HG03558 (cell line): Measurements from ENCODE around the gene MPC2.
A peak's percentile ranks its signal among the peaks of the same experiment; 100 is the strongest.

Source experiments
- ATAC-seq: cut with Tn5 transposase; IDR thresholded peaks from one replicate; pipeline ENCODE4 v1.9.1; 2021; ENCODE audit warnings: moderate number of reproducible peaks; ENCODE audit not compliant: unreplicated experiment; ENCODE audit errors: extremely low read depth

MPC2 gene

DNA sequence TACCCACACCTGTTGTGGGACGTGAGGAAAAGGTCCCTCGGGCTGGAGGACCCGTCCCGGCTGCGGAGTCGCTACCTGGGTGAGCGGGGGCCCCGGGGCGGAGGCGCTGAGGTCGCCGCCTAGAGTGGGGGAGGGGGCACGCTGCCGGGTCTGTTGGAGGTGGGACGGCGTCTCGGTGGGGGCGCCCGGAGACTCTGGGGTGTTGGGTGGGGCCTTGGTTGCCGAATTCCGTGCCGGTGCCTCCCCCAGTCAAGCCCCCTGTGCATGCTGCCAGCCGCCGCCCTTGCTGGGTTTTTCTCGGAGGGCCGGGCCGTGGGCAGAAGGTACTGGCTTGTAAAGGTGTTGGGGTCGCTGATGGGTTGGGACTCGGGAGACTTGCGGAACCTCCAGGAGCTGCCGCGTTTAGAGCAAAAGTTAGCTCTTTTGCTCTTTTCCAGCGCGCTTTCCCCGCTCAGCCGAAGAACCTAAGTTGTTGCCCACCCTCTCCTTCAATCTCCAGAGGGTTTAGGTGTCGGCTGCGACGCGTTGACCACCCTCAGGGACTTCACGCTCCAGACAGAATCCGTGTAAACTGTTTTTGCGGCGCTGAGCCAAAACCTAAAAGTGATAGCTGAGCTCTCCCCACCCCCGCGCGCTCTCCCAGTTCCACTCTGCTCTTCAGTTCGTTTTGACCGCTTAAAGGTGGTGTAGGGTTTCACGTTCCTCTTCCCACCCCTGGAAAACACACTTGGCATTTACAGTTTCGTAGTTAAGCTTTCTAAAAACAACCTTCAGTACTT lies at the start of gene MPC2:
MPC2 (minus strand) TSS at position 143 of the 779 bp plus-strand sequence. CDS start 1,231 bp downstream, outside the sequence.
- ATAC-seq, result no peak

DNA sequence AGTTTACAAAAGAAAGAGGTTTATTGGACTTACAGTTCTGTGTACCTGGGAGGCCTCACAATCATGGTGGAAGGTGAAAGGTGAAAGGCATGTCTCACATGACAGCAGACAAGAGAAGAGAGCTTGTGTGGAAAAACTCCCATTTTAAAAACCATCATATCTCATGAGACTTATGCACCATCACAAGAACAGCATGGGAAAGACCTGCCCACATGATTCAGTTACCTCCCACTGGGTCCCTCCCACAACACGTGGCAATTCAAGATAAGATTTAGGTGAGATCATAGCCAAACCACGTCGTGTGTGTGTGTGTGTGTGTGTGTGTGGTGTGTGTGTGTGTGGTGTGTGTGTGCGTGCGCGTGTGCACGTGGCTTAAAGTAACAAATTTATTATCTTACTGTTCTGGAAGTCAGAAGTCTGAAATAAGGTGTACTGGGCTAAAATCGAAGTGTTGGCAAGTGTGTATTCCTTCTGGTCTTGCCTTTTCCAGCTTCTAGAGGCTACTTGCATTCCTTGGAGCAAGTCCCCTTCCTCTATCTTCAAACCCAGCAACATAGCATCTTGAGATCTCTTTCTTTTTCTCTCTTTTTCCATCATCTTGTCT lies 48.1 kb upstream of the MPC2 start:
- ATAC-seq, result no peak

DNA sequence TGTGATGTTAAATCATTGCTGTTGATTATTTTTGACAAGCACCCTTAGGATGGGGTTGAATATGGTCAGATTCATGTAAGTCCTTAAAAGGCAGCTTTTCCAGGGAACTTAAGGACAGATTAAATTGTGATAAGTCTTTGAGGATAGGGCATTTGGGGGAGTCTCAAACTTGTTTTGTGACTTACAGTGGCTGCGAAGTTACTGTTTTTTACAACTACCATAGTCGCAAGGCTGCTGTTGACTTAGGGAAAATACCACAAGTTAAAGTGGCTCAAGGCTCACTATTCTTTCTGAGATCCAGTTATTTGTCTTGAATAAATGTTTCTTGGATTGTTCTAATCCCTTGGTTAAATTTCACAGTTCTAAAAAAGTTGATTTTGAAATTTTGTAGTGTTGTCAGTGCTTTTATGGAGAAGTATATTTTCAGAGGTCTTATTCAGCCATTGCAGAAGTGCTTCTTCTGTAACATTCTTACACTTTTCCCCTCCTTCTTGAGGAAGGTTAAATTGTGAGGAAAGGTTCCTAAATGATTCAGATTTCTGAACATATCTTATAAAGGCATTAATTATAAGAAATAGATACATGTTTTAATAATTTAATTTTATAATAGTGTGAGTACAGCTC lies 47.0 kb upstream of the MPC2 start:
- no peak for ATAC-seq

- ATAC-seq, result no peak
Measured at GRCh38 chr1:167981933-167982332, 45.1 kb upstream of the MPC2 start.

DNA sequence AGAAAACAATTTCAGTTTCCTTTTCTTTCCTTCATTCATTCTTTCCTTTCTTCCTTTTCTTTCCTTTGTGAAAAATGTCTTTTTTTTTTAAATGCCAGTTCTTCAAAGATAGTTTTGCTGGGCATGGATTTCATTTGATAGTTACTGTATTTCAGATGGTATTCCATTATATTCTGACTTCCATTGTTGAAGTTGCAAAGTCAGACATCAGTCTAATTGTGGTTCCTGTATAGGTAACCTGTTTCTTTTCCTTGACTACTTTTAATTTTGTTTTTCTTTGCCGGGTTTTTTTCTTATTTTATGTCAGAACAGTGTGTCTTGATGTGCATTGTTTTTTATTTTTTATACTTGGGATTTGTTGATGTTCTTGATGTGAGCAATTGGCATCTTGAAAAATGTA lies 40.4 kb upstream of the MPC2 start:
- no peak for ATAC-seq

GRCh38 chr1:167974698-167975097 lies 37.8 kb upstream of the MPC2 start:
- no peak for ATAC-seq

GRCh38 chr1:167973832-167974231 lies 37.0 kb upstream of the MPC2 start:
- ATAC-seq, result no peak

- no peak for ATAC-seq
Measured at GRCh38 chr1:167968569-167968968, 31.7 kb upstream of the MPC2 start.

- no peak for ATAC-seq
Measured at GRCh38 chr1:167966050-167966449, 29.2 kb upstream of the MPC2 start.

GRCh38 chr1:167964646-167965045 lies 27.8 kb upstream of the MPC2 start:
- ATAC-seq, result no peak

- ATAC-seq, result no peak
Measured at GRCh38 chr1:167957710-167958109, 20.8 kb upstream of the MPC2 start.

DNA sequence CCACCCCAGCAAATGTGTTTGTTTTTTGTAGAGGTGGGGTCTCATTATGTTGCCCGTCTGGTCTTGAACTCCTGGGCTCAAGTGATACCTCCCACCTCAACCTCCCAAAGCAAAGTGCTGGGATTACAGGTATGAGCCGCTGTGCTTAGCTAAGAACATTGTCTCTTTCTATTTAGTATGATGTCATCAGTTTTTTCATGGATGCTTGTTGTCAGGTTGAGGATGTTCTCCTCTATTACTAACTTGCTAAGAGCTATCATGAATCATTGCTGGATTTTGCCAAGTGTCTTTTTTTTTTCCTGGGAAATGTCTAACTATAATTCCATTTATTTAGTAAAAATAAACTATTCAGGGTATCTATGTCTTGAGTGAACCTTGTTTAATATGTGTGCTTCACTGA lies 19.0 kb upstream of the MPC2 start:
- no peak for ATAC-seq

DNA sequence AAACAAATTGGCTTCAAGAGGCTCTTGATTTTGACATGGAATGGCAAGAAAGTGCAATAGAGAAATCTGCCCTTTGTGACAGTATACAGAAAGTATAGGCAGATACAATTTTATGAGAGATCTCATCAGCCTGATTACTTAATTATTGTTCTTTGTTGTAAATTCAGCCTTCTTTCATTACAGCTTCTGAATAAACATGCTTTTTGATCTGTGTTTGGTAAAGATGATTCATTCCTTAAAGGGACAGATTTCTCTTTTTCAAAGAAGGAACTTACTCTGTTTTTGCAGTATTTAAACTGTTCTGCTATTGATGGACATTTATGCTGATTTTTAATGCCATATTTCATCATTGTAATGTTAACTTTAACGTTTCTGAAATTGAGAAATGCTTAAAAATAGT lies 13.7 kb upstream of the MPC2 start:
- ATAC-seq, result no peak

DNA sequence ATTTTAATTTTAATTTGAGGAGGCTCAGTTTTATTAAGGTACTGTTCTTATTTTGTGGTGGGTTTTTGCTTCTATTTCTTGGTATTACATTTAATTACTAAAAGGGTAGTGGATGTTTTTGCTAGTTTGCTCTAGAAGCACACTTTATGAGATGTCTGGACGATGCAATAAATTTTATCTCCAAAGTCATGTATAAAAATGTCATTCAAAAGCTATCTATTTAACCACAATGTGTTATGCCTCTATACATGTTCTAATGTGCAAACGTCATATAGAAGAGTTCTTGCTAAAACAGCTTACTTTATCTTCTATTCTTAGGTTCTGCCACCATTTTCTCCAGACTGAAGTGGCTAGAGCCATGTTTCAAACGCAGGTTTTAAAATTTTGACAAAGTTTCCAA lies 12.9 kb upstream of the MPC2 start:
- ATAC-seq, result no peak

DNA sequence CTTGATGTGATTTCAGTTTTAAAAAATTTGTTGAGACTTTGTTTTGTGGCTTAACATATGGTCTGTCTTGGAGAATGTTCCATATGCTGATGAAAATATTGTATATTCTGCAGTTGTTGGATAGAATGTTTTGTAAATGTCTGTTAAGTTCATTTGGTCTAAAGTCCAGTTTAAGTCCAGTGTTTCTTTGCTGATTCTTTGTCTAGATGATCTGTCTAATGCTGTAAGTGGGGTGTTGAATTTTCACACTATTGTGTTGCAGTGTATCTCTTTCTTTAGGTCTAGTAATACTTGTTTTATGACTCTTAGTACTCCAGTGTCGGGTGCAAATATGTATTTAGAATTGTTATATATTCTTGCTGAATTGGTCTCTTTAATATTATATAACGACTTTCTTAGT lies 10.9 kb upstream of the MPC2 start:
- no peak for ATAC-seq

GRCh38 chr1:167943541-167943940 lies 6.7 kb upstream of the MPC2 start:
- no peak for ATAC-seq

GRCh38 chr1:167940264-167940663 lies 3.4 kb upstream of the MPC2 start:
- no peak for ATAC-seq

DNA sequence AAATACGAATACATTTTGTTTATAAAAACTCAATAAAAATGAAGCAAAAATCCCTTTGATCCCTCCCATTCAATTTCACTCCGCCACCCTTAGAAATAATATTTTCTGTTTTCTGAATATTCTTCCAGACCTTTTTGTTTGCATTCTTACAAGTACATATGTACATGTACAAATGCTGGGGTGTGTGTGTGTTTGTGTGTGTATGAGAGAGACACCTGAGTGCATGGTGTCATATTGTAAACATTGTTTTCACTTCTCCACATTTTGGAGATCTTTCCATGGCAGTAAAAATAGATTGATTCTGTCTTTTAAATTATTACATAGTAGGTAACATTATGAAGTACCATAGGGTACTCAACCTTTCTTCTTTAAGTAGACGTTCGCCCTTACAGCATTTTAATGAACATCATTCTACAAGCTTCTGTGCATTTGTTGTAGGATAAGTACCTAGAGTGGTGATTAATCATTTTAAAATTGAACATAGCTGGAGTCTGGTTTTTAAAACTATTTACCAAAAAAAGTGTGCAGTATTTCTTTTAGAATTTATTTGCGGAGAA lies 1.3 kb upstream of the MPC2 start:
- ATAC-seq, result no peak

GRCh38 chr1:167937709-167938010 lies 788 bp upstream of the MPC2 start:
- ATAC-seq, result no peak

DNA sequence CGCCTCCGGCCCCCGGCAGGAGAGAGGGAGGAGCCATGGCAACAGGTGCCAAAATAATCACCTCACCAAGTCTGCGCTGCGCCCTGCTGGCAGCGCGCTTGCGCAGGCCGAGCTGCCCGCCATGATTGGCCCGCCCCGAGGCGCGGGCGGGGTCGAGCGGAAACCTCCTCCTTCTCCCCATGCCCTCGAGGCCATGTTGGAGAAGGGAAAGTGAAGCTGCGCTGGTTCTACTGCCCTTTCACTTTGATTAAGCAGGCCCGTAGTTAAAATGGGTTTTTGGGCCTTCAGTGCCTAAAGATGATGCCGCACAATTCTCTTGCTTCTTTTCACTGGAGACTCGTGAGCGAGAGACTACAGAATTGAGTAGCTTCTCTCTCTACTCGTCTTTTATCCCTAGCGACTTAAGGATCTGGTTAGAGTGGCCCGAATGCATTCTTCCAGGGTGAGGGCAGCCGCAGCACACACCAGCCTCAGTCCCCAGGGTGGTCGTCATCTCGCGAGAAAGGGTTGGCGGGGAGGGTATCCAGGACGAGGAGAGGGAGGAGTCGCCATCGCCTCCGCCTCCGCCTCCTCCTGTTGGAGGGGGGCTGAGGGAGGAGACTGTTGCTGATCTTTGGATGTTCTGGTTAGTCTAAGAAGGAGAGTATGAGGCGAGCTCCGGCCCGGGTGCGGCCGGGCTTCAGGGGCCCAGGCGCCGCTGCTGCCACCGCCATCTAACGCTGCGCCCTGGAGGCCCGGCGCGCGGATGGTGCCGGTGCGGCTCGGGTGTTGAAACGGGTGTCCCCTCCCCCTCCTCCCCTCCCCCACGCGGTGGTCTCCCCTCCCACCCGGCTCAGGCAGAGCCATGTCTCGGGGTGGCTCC lies 573 bp downstream of the MPC2 start, which contains the start of gene DCAF6:
DCAF6 (plus strand) TSS at position 616 of the 862 bp plus-strand sequence; CDS start at position 845, 229 bp downstream.
- peak; percentile 79 for ATAC-seq
